Aorta (tissue), 5 donors: ENCODE results near the gene CERS1. TPM values are rescaled to one million over a fixed set of nuclear protein-coding genes. Genes with fewer than 3 reads are reported as not detected.

ENCODE experiments used
- ATAC-seq: fragments of 200-7000 bp; cut with Tn5 transposase; one replicate; pipeline ENCODE4 v1.9.1; 2022; ENCODE audit warnings: moderate library complexity; ENCODE audit not compliant: low FRiP score
- DNase-seq, 2 donors: peaks; one replicate each; pipeline ENCODE4 v3.0.0-alpha.2; 2020
- H3K27ac ChIP-seq, 2 donors: one replicate each; pipeline ENCODE4 v1.5.1; 2013; ENCODE audit warnings: low read length in 2 of 2, mild to moderate bottlenecking in 2 of 2, moderate library complexity in 2 of 2, control low read depth in 1 of 2, inconsistent platforms in 1 of 2, low read depth in 1 of 2
- H3K27me3 ChIP-seq, 2 donors: one replicate each; pipeline ENCODE4 v1.6.1; 2013; ENCODE audit warnings: control low read depth in 1 of 2, low read length in 1 of 2, mild to moderate bottlenecking in 1 of 2, moderate library complexity in 1 of 2; ENCODE audit not compliant: insufficient read depth in 2 of 2, control insufficient read depth in 1 of 2
- H3K36me3 ChIP-seq, 2 donors: one replicate each; pipeline ENCODE4 v1.6.1; 2013; ENCODE audit warnings: control low read depth in 1 of 2, low read length in 1 of 2, mild to moderate bottlenecking in 1 of 2; ENCODE audit not compliant: insufficient read depth in 2 of 2, control insufficient read depth in 1 of 2
- H3K4me1 ChIP-seq, 2 donors: one replicate each; pipeline ENCODE4 v1.6.1; 2013; ENCODE audit warnings: low read length in 2 of 2, control low read depth in 1 of 2, mild to moderate bottlenecking in 1 of 2, moderate library complexity in 1 of 2; ENCODE audit not compliant: insufficient read depth in 2 of 2, control insufficient read depth in 1 of 2
- H3K4me3 ChIP-seq, 2 donors: one replicate each; pipeline ENCODE4 v1.5.1; 2013; ENCODE audit warnings: low read length in 2 of 2, control low read depth in 1 of 2, mild to moderate bottlenecking in 1 of 2
- H3K9me3 ChIP-seq: one replicate; pipeline ENCODE4 v1.6.1; 2013; ENCODE audit warnings: mild to moderate bottlenecking, low read length; ENCODE audit not compliant: control insufficient read depth
- WGBS, 2 donors: extraction: QIAGEN DNeasy Blood & Tissue Kit; methylation state at CpG; one replicate each; pipeline ENCODE4 v1.1.7; 2013; 5-methylcytosine and 5-hydroxymethylcytosine counted together
- intact Hi-C, 2 donors: fragments of 100-400 bp; cut with DNase I; formaldehyde crosslinking; loops; one replicate each; pipeline versions ENCODE4 v1.14.2 to v1.15.0; 2022
- polyA plus RNA-seq, 2 donors: library from polyadenylated mRNA; stranded (reverse); fragments of 200-250 nt; gene quantifications; one replicate each; pipeline ENCODE4 v1.2.3, GENCODE V29; 2013
- total RNA-seq, 2 donors: library from RNA; stranded (reverse); fragmentation: NEBNext Ultra II Directional; extraction: Animal tissue kit (Norgen Biotek cat#: 25700); gene quantifications; one replicate each; pipeline ENCODE4 v1.2.1, GENCODE V29; 2021
- donor health status: healthy with polysubstance abuse.
- donor health status: Bipolar disorder and iron deficiency.
- donor health status: DM: no; HTN: no; CAD: no.
- donor health status: DM: no; HTN: no; CAD: no.
- donor health status: DM: yes; HTN: yes; CAD: no.

Gene CERS1
- total and polyA plus RNA-seq, 4 donors = 0.49 to 3.3 (median 0.88) TPM

DNA sequence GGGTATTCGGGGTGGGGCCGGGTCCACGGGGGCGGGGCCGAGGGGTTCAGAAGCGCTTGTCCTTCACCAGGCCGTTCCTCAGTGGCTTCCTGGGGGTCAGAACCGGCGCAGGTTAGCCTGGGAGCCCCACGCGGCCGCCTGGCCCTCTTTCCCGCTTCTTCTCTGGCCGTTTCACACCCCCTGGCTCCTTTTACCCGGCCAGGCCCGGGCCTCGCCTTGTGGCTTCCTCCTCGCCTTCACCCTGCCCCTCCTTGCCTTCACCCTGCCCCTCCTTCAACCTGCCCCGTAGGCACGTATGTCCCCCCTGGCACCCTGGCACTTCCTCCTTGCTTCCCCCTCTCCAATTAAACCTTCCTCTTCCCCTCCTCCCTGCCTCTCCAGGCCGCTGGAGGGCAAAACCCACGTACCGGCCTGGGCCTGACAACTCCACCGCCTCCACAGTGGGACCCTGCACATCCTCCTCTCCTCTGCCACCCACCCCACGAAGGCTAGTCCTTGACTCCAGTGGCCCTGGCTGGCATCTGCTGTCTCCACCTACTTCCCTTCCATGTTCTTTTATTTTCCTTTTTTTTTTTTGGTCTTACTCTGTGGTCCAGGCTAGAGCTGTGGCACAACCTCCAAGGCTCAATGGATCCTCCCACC is 25.3 kb downstream of the CERS1 start:
- H3K27me3 ChIP-seq = no peaks in the 10 kb centered on the region
- peak in 1 of 2 donors; percentile 75 for DNase-seq
- no peak overlapping the region for H3K27ac ChIP-seq
- peaks cover 0 to 1% of the 10 kb centered on the region in 2 donors for H3K36me3 ChIP-seq
- 55 to 60% methylated on average over 24 to 25 of the region's 25 CpGs for WGBS, 2 donors
- no peaks in the 10 kb centered on the region for H3K4me1 ChIP-seq
- intact Hi-C loops = no loop called here
- no peak for ATAC-seq
- no peak overlapping the region for H3K4me3 ChIP-seq
- H3K9me3 ChIP-seq = no peaks in the 10 kb centered on the region

DNA sequence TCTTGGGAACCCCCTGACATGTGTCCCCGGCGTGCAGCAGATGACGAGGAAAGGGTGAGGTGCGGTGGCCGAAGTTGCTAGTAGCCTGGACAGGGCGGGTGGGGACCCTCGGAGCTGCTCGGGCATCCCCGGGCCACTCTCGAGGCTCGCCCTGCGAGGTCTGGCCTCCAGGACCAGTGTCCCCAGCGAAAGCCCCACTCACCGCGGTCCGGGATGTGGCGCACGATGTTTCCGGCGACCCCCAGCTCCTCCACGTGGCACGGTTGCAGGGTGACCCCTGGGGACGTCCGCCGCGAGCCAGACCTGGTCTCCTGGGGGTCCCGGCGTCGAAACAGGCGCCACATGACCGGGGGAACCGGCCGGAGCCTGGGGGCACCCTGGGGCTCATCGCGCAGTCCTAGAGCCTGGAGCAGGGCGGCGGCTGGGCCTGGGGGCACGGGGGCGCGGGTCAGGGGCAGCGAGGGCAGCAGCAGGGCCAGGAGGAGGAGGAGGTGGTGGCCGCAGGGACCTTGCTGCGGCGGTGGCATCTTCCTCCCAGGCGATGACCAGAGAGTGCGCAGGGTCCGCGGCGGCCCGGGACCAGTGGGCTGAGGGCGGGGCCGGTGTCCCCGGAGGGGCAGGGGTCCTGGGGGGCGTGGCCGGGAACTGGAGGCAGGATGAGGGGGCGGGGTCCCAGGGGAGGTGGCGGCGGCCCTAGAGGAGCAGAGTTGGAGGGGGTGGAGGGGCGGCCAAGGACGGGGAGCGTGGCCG is 26.0 kb downstream of the CERS1 start:
- 19% methylated on average over 53 to 62 of the region's 62 CpGs for WGBS, 2 donors
- intact Hi-C loops = no loop called here
- no peak overlapping the region for H3K4me3 ChIP-seq

DNA sequence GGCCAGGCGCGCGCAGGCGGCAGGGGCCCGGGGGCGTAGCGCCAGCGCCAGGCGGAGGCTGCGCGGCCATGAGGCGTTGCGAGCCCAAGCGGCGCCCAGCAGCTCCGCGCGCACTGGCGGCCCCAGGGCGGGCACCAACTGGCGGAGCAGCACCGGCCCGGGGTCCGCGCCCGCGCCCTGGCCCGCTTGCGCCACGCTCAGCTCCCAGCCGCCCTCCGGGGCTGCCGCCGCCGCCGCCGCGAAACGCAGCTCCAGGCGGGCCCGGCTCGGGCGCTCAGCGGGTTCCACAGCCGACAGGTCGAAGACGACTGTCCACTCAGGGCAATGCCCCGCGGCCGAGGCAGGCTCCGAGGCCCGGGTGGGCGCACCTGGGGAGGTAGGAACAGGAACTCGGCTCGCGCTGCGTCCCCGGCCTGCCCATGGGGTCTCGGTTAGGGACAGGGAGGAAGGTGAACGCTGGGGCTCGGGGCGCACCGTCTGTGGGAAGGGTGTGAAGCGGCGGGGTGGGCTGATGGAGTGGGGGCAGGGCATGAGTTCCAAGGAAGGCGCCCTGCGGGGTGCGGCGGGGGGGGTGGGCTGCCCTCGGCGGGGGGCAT is 26.8 kb downstream of the CERS1 start:
- intact Hi-C loops = no loop called here
- no peak overlapping the region for H3K4me3 ChIP-seq
- ATAC-seq = no peak

More for the DNA sequence above, 26.0 kb downstream of the CERS1 start:
- Histone ChIP-seq H3K27me3 (no peaks in the 10 kb centered on the region), H3K36me3 (peaks cover 0 to 4% of the 10 kb centered on the region in 2 donors), H3K27ac (no peak overlapping the region), H3K9me3 (no peaks in the 10 kb centered on the region), H3K4me1 (no peaks in the 10 kb centered on the region)
- ATAC-seq (no peak), DNase-seq (peak in 1 of 2 donors; percentile 75)

DNA sequence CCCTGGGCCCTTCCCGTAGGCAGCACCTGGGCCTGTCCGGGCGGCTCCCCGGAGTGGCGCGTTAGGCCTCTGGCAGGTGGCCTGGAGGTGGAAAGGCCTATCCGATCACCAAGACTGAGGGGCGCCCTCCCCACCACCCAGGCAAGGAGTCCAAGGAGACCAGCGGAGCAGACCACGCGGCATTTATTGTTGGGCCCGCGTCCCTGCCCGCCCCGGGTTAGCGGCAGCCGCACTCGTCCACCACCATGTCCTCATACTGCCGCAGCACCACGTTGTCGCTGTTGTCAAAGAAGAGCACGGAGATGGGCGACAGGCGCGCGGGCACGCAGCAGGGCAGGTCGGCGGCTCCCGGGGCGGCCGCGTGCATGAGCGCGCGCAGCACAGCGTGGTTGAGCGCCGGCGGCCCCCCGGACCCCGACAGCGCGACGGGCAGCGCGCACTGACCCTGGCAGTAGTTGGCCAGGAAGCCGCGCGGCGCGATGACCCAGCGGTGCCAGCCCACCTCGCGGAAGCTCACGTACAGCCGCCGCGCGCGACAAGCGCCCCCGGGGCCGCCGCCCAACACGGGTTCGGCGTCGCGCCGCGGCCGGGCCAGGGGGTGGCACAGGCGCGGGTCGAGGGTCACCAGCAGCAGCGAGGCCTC is 27.5 kb downstream of the CERS1 start:
- Histone ChIP-seq H3K36me3 (peaks cover 0 to 4% of the 10 kb centered on the region in 2 donors), H3K4me1 (no peaks in the 10 kb centered on the region), H3K27me3 (no peaks in the 10 kb centered on the region), H3K9me3 (no peaks in the 10 kb centered on the region), H3K4me3 (no peak overlapping the region), H3K27ac (no peak overlapping the region)
- intact Hi-C loops = no loop called here
- no peak for ATAC-seq
- DNase-seq = peak in 1 of 2 donors; percentile 76
- WGBS, 2 donors = 56 to 62% methylated on average over 56 to 77 of the region's 77 CpGs

More for the DNA sequence above, 26.8 kb downstream of the CERS1 start:
- peaks cover 0 to 4% of the 10 kb centered on the region in 2 donors for H3K36me3 ChIP-seq
- no peaks in the 10 kb centered on the region for H3K4me1 ChIP-seq
- peak in 1 of 2 donors; percentile 75 for DNase-seq
- H3K27ac ChIP-seq = no peak overlapping the region
- H3K9me3 ChIP-seq = no peaks in the 10 kb centered on the region
- 13 to 23% methylated on average over 46 to 71 of the region's 71 CpGs for WGBS, 2 donors
- no peaks in the 10 kb centered on the region for H3K27me3 ChIP-seq

DNA sequence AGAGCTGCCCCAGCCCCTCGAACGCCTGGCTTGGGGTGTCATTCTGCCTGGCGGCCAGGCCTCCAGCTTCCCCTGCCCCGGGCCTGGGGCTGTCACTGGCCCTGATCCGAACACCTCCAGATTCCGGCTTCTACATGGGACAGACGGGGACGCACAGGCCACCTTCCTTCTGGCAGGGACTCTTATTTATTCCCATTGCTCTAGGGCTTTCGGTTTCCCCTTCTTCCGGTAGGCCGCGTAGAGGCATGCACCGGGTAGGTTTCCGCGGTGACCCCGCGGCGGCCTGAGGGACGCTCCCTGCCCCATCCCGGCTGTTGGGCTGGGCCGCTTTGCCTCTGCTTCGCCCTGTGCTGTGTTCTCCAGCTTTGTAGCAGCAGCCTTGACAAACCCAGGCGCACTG is 28.2 kb downstream of the CERS1 start:
- Histone ChIP-seq H3K9me3 (no peaks in the 10 kb centered on the region), H3K27me3 (no peaks in the 10 kb centered on the region), H3K4me1 (no peaks in the 10 kb centered on the region), H3K36me3 (peaks cover 0 to 4% of the 10 kb centered on the region in 2 donors), H3K4me3 (no peak overlapping the region), H3K27ac (no peak overlapping the region)
- ATAC-seq = no peak
- intact Hi-C loops = no loop called here
- no peak for DNase-seq
- WGBS, 2 donors = 96% methylated on average over 23 of the region's 23 CpGs

DNA sequence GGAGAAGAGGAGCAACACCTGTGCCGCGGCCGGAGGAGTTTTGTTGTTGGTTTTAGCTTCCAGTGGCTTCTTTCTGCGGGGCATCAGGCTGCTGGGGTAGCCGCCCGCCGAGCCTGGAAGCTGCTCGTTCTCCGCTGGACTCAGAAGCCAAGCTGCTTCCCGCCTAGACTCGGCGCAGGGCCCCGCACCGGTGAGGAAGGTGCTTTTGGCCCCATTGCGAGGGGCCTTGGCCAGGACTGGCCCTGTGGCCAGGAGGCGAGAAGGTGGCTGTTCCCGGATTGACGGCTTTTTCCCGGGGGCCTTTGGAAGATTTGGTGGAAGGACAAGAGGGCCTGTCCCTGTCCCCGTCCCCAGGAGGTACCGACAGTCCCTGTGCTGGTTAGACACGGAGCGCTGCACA is 28.8 kb downstream of the CERS1 start:
- 94 to 95% methylated on average over 22 to 23 of the region's 23 CpGs for WGBS, 2 donors
- ATAC-seq (no peak), DNase-seq (no peak)
- Histone ChIP-seq H3K4me1 (no peaks in the 10 kb centered on the region), H3K27ac (no peak overlapping the region), H3K27me3 (no peaks in the 10 kb centered on the region), H3K4me3 (no peak overlapping the region), H3K9me3 (no peaks in the 10 kb centered on the region), H3K36me3 (peaks cover 0 to 4% of the 10 kb centered on the region in 2 donors)
- intact Hi-C loops = no loop called here

DNA sequence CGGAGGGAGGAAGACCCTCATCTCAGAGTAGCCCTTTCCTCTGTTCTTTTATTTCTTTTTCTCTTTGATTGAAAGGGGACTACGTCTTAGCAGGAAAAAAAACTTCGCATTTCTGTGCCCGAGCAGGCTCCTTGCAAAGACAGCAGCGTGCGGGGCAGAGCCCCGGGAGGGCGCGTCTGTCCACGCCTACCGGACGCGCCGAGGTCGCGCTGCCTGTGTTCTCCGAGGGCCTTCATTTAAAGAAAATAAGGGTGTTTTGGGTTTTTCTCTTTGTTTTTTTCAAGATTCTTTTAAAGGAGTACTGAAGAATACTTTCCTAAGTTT is 29.2 kb downstream of the CERS1 start:
- Histone ChIP-seq H3K36me3 (peaks cover 0 to 8% of the 10 kb centered on the region in 2 donors), H3K27me3 (no peaks in the 10 kb centered on the region), H3K27ac (no peak overlapping the region), H3K9me3 (no peaks in the 10 kb centered on the region), H3K4me1 (no peaks in the 10 kb centered on the region), H3K4me3 (no peak overlapping the region)
- WGBS, 2 donors = 82 to 84% methylated on average over 17 of the region's 17 CpGs
- no peak for ATAC-seq
- no peak for DNase-seq
- intact Hi-C loops = no loop called here

DNA sequence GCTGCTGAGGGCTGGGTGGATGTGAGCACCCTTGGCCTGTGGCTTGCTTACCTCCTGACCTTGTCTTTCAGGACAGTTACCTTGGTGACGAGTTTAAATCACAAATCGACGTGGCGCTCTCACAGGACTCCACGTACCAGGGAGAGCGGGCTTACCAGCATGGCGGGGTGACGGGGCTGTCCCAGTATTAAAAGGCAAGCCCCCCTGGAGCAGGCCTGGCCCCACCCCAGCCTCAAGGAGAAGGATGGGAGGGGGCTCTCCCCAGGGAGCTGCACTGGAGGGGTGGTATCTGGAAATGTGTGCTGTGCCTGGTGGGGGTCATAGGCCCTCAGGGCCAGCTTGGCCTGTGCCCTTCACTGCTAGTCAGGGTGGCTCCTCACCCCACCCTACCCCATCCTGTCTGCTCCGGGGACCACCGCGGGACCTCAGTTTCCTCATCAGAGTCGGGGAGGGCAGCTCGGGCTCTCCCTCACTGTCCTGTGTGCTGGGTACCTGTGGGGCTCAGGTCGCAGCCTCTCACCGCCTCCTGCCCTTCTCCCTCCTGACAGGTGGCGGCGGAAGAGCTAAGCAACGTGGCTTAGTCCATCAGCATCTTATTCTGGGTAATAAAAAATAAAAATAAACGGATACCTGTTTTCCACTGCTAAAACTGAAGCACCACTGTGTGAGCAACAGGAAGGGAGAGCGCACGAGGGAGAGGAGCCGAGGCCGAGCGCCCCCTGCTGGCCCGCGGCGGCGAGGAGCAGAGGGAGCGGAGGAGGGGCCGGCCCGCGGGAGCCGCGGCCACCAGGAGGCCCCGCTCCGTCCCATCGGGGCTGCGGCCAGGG is 29.8 kb downstream of the CERS1 start:
- no peaks in the 10 kb centered on the region for H3K27me3 ChIP-seq
- DNase-seq (peak in 1 of 2 donors; percentile 89), ATAC-seq (peak; percentile 80)
- H3K36me3 ChIP-seq = peaks cover 0 to 9% of the 10 kb centered on the region in 2 donors
- no peak overlapping the region for H3K27ac ChIP-seq
- H3K4me3 ChIP-seq = no peak overlapping the region
- intact Hi-C loops = no loop called here
- H3K4me1 ChIP-seq = no peaks in the 10 kb centered on the region
- no peaks in the 10 kb centered on the region for H3K9me3 ChIP-seq
- 43 to 44% methylated on average over 38 of the region's 38 CpGs for WGBS, 2 donors
